Chondrocyte (in vitro differentiated cells): ENCODE data around the gene GPR25. TPM values are rescaled to one million over a fixed set of nuclear protein-coding genes. Genes with fewer than 3 reads are reported as not detected.

ENCODE experiments used
- DNase-seq: peaks from one replicate; pipeline ENCODE4 v3.0.0; 2021; ENCODE audit warnings: mixed read lengths, low spot score
- H3K27ac Mint-ChIP-seq: one replicate; pipeline ENCODE4 v1.8.0; 2021; ENCODE audit warnings: mild to moderate bottlenecking, moderate library complexity, mixed read lengths; ENCODE audit not compliant: unreplicated experiment
- H3K27me3 Mint-ChIP-seq: 2 replicates; pipeline ENCODE4 v1.8.0; 2021; ENCODE audit warnings: low read depth, mixed read lengths
- H3K36me3 Mint-ChIP-seq: 2 replicates; pipeline ENCODE4 v1.8.0; 2021; ENCODE audit warnings: low read depth, mixed read lengths
- H3K4me1 Mint-ChIP-seq: 2 replicates; pipeline ENCODE4 v1.8.0; 2021; ENCODE audit warnings: low read depth, mild to moderate bottlenecking, mixed read lengths
- H3K4me3 Mint-ChIP-seq: one replicate; pipeline ENCODE4 v1.8.0; 2021; ENCODE audit warnings: mild to moderate bottlenecking, moderate library complexity, mixed read lengths; ENCODE audit not compliant: unreplicated experiment
- H3K9me3 Mint-ChIP-seq: 2 replicates; pipeline ENCODE4 v1.8.0; 2021; ENCODE audit warnings: low read depth, mixed read lengths
- CTCF ChIP-seq: fragments of 200-600 bp; sonication (generic); IDR thresholded peaks from 2 replicates; pipeline ENCODE4 v1.5.0; 2021; ENCODE audit warnings: antibody characterized with exemption, mild to moderate bottlenecking, moderate library complexity
- total RNA-seq: library from RNA; stranded (reverse); gene quantifications from 3 replicates; pipeline ENCODE4 v1.2.1, GENCODE V29; 2021

The GPR25 gene
- total RNA-seq, 1 donor from 2014 or later: not detected

DNA sequence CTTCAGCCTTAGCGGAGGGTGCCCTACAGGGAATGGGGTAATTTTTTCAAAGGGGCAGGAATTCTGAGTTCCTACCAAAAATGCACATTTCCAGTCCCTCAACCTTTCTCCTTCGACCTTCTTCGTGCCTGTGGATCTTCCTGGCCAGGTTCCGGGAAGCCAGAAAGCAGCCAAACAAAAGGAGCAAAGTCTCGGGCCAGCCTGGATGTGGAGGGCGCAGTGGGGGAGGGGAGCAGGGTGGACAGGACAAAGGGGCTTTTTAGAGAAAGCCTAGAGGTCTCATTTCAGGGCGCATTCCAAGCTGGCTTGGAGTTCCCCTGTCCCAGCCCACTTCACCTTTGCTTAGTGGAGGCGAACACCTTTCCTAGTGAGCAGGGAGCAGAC lies 19.0 kb downstream of the GPR25 start:
- no peaks in the 10 kb centered on the region for H3K36me3 Mint-ChIP-seq
- H3K27me3 Mint-ChIP-seq: peaks cover 2% of the 10 kb centered on the region
- no peaks in the 10 kb centered on the region for H3K9me3 Mint-ChIP-seq
- DNase-seq: no peak
- peaks cover 54% of the 10 kb centered on the region for H3K4me1 Mint-ChIP-seq
- H3K4me3 Mint-ChIP-seq: peak overlapping the region; percentile 87
- H3K27ac Mint-ChIP-seq: peak overlapping the region; percentile 54
- no peak for TF ChIP-seq CTCF

DNA sequence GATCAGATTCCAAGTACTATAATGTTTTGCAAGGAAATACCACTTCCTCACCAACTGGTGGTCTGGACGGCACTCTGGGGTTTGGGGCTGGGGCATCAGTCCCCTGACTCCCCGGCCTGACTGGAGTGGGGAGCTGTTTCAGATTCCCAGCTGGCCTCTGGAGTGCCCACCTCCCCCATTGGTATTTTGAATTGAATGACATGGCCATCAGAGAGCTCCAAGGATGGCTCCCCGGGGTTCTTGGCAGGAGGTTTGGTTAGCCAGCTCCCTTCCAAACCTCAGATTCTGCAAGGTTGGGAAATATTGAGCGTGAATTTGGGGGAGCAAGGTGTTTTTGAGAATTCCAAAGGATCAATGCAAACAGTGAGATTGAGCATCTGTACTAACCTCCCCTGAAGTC lies 19.8 kb downstream of the GPR25 start:
- Mint-ChIP-seq H3K27ac (no peak overlapping the region), H3K9me3 (no peaks in the 10 kb centered on the region), H3K4me3 (peak overlapping the region; percentile 87), H3K27me3 (peaks cover 2% of the 10 kb centered on the region), H3K36me3 (no peaks in the 10 kb centered on the region), H3K4me1 (peaks cover 60% of the 10 kb centered on the region)
- no peak for TF ChIP-seq CTCF
- no peak for DNase-seq

DNA sequence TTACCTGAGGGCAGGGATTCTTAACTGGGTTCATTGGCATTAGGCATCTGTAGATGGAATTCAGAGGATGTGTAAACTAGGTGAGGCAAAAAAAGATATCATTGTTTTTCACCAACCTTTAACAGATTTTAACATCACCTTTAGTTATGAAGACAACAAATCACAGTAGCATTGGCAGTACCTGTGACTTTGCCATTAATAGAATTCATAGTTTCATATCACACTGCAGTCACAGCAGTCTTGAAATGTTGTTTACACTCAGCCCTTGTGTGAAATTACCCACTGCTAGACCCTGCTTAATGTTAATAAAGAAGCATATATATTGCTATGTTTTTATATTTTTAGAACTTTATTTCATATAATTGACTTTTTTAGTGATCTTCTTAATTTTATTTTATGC lies 20.2 kb downstream of the GPR25 start:
- no peaks in the 10 kb centered on the region for H3K9me3 Mint-ChIP-seq
- no peak for TF ChIP-seq CTCF
- H3K27ac Mint-ChIP-seq: no peak overlapping the region
- no peak for DNase-seq
- peaks cover 2% of the 10 kb centered on the region for H3K27me3 Mint-ChIP-seq
- H3K36me3 Mint-ChIP-seq: no peaks in the 10 kb centered on the region
- H3K4me3 Mint-ChIP-seq: peak overlapping the region; percentile 87
- H3K4me1 Mint-ChIP-seq: peaks cover 64% of the 10 kb centered on the region

GRCh38 chr1:200893411-200893901 lies 20.7 kb downstream of the GPR25 start:
- no peak overlapping the region for H3K27ac Mint-ChIP-seq
- no peak for TF ChIP-seq CTCF
- H3K27me3 Mint-ChIP-seq: peaks cover 2% of the 10 kb centered on the region
- H3K9me3 Mint-ChIP-seq: no peaks in the 10 kb centered on the region
- H3K4me3 Mint-ChIP-seq: peak overlapping the region; percentile 12
- peaks cover 69% of the 10 kb centered on the region for H3K4me1 Mint-ChIP-seq
- DNase-seq: no peak
- no peaks in the 10 kb centered on the region for H3K36me3 Mint-ChIP-seq

GRCh38 chr1:200894712-200895442 lies 22.1 kb downstream of the GPR25 start, which contains the start of gene INAVA:
TSS of gene INAVA (plus strand) at chr1:200894900. CDS start at chr1:200898401, 3,501 bp downstream.
- H3K27me3 Mint-ChIP-seq: no peaks in the 10 kb centered on the region
- peaks cover 75% of the 10 kb centered on the region for H3K4me1 Mint-ChIP-seq
- H3K9me3 Mint-ChIP-seq: no peaks in the 10 kb centered on the region
- TF ChIP-seq CTCF: no peak
- peaks cover 3% of the 10 kb centered on the region for H3K36me3 Mint-ChIP-seq
- H3K27ac Mint-ChIP-seq: no peak within 1 kb of the TSS
- no peak for DNase-seq
- H3K4me3 Mint-ChIP-seq: no peak within 1 kb of the TSS
